H1 (cell line): ENCODE data around the gene SLC18A3. TPM values are rescaled to one million over a fixed set of nuclear protein-coding genes. Genes with fewer than 3 reads are reported as not detected.

Experiments
- CTCF ChIA-PET: fragments of 300-600 bp; sonication (Branson Sonifier 250); formaldehyde crosslinking; loops from one replicate; lab custom pipeline; 2021; ENCODE audit not compliant: partially characterized antibody; lab: Charles Lee
- POLR2A ChIA-PET: fragments of 300-600 bp; sonication (Branson Sonifier 250); formaldehyde crosslinking; loops from one replicate; lab custom pipeline; 2021; ENCODE audit warnings: inconsistent platforms; ENCODE audit not compliant: partially characterized antibody; lab: Charles Lee
- DNase-seq, 2 experiments: peaks; one replicate each; pipeline versions ENCODE4 v3.0.0 to v3.0.0-alpha.2; 2010 to 2022; ENCODE audit warnings: low spot score in 2 of 2, low read depth in 1 of 2, mixed read lengths in 1 of 2
- FAIRE-seq: peaks from 2 replicates; lab custom pipeline; 2011; peaks lifted over from hg19 to GRCh38; lab: Jason Lieb, UNC
- H2AFZ ChIP-seq: 2 replicates; pipeline ENCODE4 v1.8.1; 2012; ENCODE audit warnings: low read length, inconsistent platforms
- H2AK5ac ChIP-seq: 2 replicates; pipeline ENCODE4 v1.6.1; 2013; ENCODE audit warnings: low read depth, low read length
- H2BK120ac ChIP-seq: replicated peaks from 2 replicates; pipeline ENCODE3; 2013; ENCODE audit warnings: low read depth, low read length, inconsistent platforms
- H2BK12ac ChIP-seq: 2 replicates; pipeline ENCODE4 v1.6.1; 2013; ENCODE audit warnings: low read depth, low read length
- H2BK15ac ChIP-seq: 2 replicates; pipeline ENCODE4 v1.6.1; 2013; ENCODE audit warnings: low read length
- H2BK20ac ChIP-seq: 2 replicates; pipeline ENCODE4 v1.6.1; 2013; ENCODE audit warnings: low read length
- H2BK5ac ChIP-seq: 2 replicates; pipeline ENCODE4 v1.6.1; 2013; ENCODE audit warnings: low read depth, low read length
- H3K14ac ChIP-seq: 2 replicates; pipeline ENCODE4 v1.6.1; 2013; ENCODE audit warnings: inconsistent platforms; ENCODE audit not compliant: insufficient read length
- H3K18ac ChIP-seq: 2 replicates; pipeline ENCODE4 v1.6.1; 2013; ENCODE audit warnings: low read length; ENCODE audit errors: extremely low read depth
- H3K23ac ChIP-seq: 2 replicates; pipeline ENCODE4 v1.6.1; 2013; ENCODE audit warnings: inconsistent platforms; ENCODE audit not compliant: insufficient read length
- H3K23me2 ChIP-seq: 2 replicates; pipeline ENCODE4 v1.6.1; 2013; ENCODE audit warnings: low read depth, low read length
- H3K27ac ChIP-seq: 2 replicates; pipeline ENCODE4 v1.6.1; 2011; ENCODE audit warnings: low read depth, low read length, inconsistent platforms
- H3K27me3 ChIP-seq, 4 experiments: replicated peaks in 1 of 4; 1 replicate in 1 of 4; 2 replicates in 3 of 4; pipeline versions ENCODE4 v1.6.1 to v1.8.1; 2011 to 2013; ENCODE audit warnings: low read length in 3 of 4, mild to moderate bottlenecking in 3 of 4, inconsistent platforms in 2 of 4, mixed read lengths in 2 of 4, moderate library complexity in 1 of 4; ENCODE audit not compliant: control insufficient read depth in 3 of 4, insufficient read depth in 3 of 4; ENCODE audit errors: extremely low read depth in 1 of 4
- H3K36me3 ChIP-seq, 4 experiments: 2 replicates each; pipeline versions ENCODE4 v1.6.1 to v1.8.1; 2011 to 2013; ENCODE audit warnings: mild to moderate bottlenecking in 4 of 4, low read length in 3 of 4, moderate library complexity in 2 of 4, control low read depth in 1 of 4, inconsistent platforms in 1 of 4; ENCODE audit not compliant: insufficient read depth in 4 of 4, control insufficient read depth in 2 of 4
- H3K4ac ChIP-seq: replicated peaks from 2 replicates; pipeline ENCODE3; 2013; ENCODE audit warnings: low read length, low read depth, mixed read lengths, inconsistent platforms; ENCODE audit not compliant: insufficient read length
- H3K4me1 ChIP-seq, 4 experiments: replicated peaks in 1 of 4; 1 replicate in 1 of 4; 2 replicates in 3 of 4; pipeline versions ENCODE4 v1.6.1 to v1.8.1; 2011 to 2013; ENCODE audit warnings: low read length in 3 of 4, inconsistent platforms in 2 of 4, mixed read lengths in 1 of 4; ENCODE audit not compliant: insufficient read depth in 4 of 4, control insufficient read depth in 3 of 4
- H3K4me2 ChIP-seq, 2 experiments: 2 replicates each; pipeline versions ENCODE4 v1.6.1 to v1.8.1; 2011 to 2013; ENCODE audit warnings: low read depth in 2 of 2, low read length in 2 of 2, control low read depth in 1 of 2, inconsistent platforms in 1 of 2, mild to moderate bottlenecking in 1 of 2; ENCODE audit not compliant: insufficient read depth in 1 of 2
- H3K4me3 ChIP-seq, 4 experiments: fragments of 200-600, 300-600 bp in 1 of 4; sonication (generic), shearing (Covaris generic), sonication (Bioruptor Twin) in 1 of 4; 2 replicates each; pipeline versions ENCODE4 v1.5.1 to v1.8.1; 2011 to 2016; ENCODE audit warnings: low read length in 4 of 4, low read depth in 3 of 4, control low read depth in 2 of 4, inconsistent platforms in 2 of 4, mild to moderate bottlenecking in 2 of 4, mixed read lengths in 1 of 4, moderate library complexity in 1 of 4; ENCODE audit not compliant: insufficient read depth in 2 of 4; ENCODE audit errors: extremely low read depth in 1 of 4
- H3K56ac ChIP-seq: replicated peaks from 2 replicates; pipeline ENCODE3; 2013; ENCODE audit warnings: low read depth, mild to moderate bottlenecking, mixed read lengths, low read length, inconsistent platforms; ENCODE audit not compliant: insufficient read length
- H3K79me1 ChIP-seq: 2 replicates; pipeline ENCODE4 v1.6.1; 2013; ENCODE audit warnings: low read depth, low read length, control low read depth
- H3K79me2 ChIP-seq, 2 experiments: 2 replicates each; pipeline versions ENCODE4 v1.6.1 to v1.8.1; 2012 to 2013; ENCODE audit warnings: low read length in 2 of 2, mild to moderate bottlenecking in 2 of 2, inconsistent platforms in 1 of 2; ENCODE audit not compliant: insufficient read depth in 2 of 2, control insufficient read depth in 1 of 2
- H3K9ac ChIP-seq, 4 experiments: replicated peaks in 1 of 4; 1 replicate in 1 of 4; 2 replicates in 3 of 4; pipeline versions ENCODE4 v1.6.1 to v1.8.1; 2011 to 2013; ENCODE audit warnings: low read depth in 3 of 4, low read length in 3 of 4, control low read depth in 2 of 4, mild to moderate bottlenecking in 2 of 4, moderate library complexity in 2 of 4, inconsistent platforms in 1 of 4; ENCODE audit errors: extremely low read depth in 1 of 4
- H3K9me3 ChIP-seq, 2 experiments: 2 replicates each; pipeline versions ENCODE4 v1.6.1 to v1.8.1; 2012 to 2013; ENCODE audit warnings: mild to moderate bottlenecking in 2 of 2, moderate library complexity in 2 of 2, control low read depth in 1 of 2, inconsistent platforms in 1 of 2, low read depth in 1 of 2, low read length in 1 of 2, mixed read lengths in 1 of 2; ENCODE audit not compliant: insufficient read depth in 2 of 2
- H4K20me1 ChIP-seq, 2 experiments: replicated peaks in 1 of 2; 2 replicates each; pipeline versions ENCODE3 to v1.8.1; 2011 to 2013; ENCODE audit warnings: inconsistent platforms in 2 of 2, low read length in 2 of 2, mild to moderate bottlenecking in 1 of 2; ENCODE audit not compliant: insufficient read depth in 2 of 2, control insufficient read depth in 1 of 2
- H4K5ac ChIP-seq: 2 replicates; pipeline ENCODE4 v1.6.1; 2013; ENCODE audit warnings: low read length, low read depth, mixed read lengths, inconsistent platforms; ENCODE audit not compliant: insufficient read length
- H4K8ac ChIP-seq: 2 replicates; pipeline ENCODE4 v1.8.0; 2013; ENCODE audit warnings: mild to moderate bottlenecking, moderate library complexity, low read length, inconsistent platforms; ENCODE audit not compliant: insufficient read depth; ENCODE audit errors: extremely low read depth
- H4K91ac ChIP-seq: replicated peaks from 2 replicates; pipeline ENCODE3; 2013; ENCODE audit warnings: low read length, mixed read lengths, inconsistent platforms; ENCODE audit not compliant: insufficient read length
- BRCA1 ChIP-seq: IDR thresholded peaks from 2 replicates; pipeline ENCODE4 v1.6.1; 2012; ENCODE audit warnings: low read depth, low read length, improper control_type of control experiment
- CTBP2 ChIP-seq: IDR thresholded peaks from 2 replicates; pipeline ENCODE4 v1.7.0; 2011; ENCODE audit warnings: borderline replicate concordance, mild to moderate bottlenecking, moderate library complexity, mixed read lengths, low read length; ENCODE audit not compliant: insufficient read depth, insufficient read length
- HDAC6 ChIP-seq: IDR thresholded peaks from one replicate; pipeline ENCODE4 v1.7.1; 2012; ENCODE audit warnings: low read depth, mild to moderate bottlenecking, inconsistent platforms, low read length, moderate library complexity
- SAP30 ChIP-seq: fragments of 300-600 bp; sonication (generic); IDR thresholded peaks from 2 replicates; pipeline ENCODE4 v1.7.1; 2012; ENCODE audit warnings: low read length, moderate library complexity, mild to moderate bottlenecking, inconsistent platforms; ENCODE audit not compliant: insufficient read depth, insufficient replicate concordance
- SUZ12 ChIP-seq: fragments of 200-600 bp; sonication (generic); IDR thresholded peaks from 2 replicates; pipeline ENCODE4 v1.6.1; 2012; ENCODE audit warnings: mild to moderate bottlenecking, inconsistent platforms, low read length, moderate library complexity, mixed read lengths
- YY1 ChIP-seq: IDR thresholded peaks from 2 replicates; pipeline ENCODE4 v1.6.1; 2011; ENCODE audit warnings: low read depth, mild to moderate bottlenecking, low read length
- WGBS, 2 experiments: shearing (Covaris generic) in 1 of 2; methylation state at CpG; one replicate each; pipeline versions ENCODE4 v1.1.6 to v1.1.7; 2013 to 2015; ENCODE audit warnings: low lambda C conversion rate in 2 of 2, mixed read lengths in 2 of 2, inconsistent platforms in 1 of 2, low coverage in 1 of 2, missing lambda C conversion rate in 1 of 2; ENCODE audit not compliant: insufficient replicate concordance in 2 of 2, insufficient coverage in 1 of 2, insufficient read length in 1 of 2; ENCODE audit errors: extremely low coverage in 1 of 2, missing lambda C conversion rate in 1 of 2; 5-methylcytosine and 5-hydroxymethylcytosine counted together
- polyA plus RNA-seq, 7 experiments: library from polyadenylated mRNA; depleted of rRNA in 3 of 7; stranded (reverse) in 5 of 7; unstranded in 2 of 7; fragments of >200 nt in 5 of 7; fragments of 200-250 nt in 2 of 7; gene quantifications; 1 replicate in 5 of 7; 2 replicates in 1 of 7; 4 replicates in 1 of 7; pipeline versions ENCODE4 v1.2.1 to v1.2.3, GENCODE V29; 2011 to 2013; ENCODE audit warnings: missing spikeins in 2 of 7, mixed read lengths in 2 of 7
- total RNA-seq: library from RNA; stranded (reverse); fragmentation: NEBNext Ultra II Directional; extraction: Animal tissue kit (Norgen Biotek cat#: 25700); gene quantifications from 2 replicates; pipeline ENCODE4 v1.2.1, GENCODE V29; 2021

The SLC18A3 gene
- total and polyA plus RNA-seq, 2 of the 8 experiments (the other 6 are each of a cell fraction or from before 2014, with no cell fraction given) = 0.17 TPM; not detected in 1

DNA sequence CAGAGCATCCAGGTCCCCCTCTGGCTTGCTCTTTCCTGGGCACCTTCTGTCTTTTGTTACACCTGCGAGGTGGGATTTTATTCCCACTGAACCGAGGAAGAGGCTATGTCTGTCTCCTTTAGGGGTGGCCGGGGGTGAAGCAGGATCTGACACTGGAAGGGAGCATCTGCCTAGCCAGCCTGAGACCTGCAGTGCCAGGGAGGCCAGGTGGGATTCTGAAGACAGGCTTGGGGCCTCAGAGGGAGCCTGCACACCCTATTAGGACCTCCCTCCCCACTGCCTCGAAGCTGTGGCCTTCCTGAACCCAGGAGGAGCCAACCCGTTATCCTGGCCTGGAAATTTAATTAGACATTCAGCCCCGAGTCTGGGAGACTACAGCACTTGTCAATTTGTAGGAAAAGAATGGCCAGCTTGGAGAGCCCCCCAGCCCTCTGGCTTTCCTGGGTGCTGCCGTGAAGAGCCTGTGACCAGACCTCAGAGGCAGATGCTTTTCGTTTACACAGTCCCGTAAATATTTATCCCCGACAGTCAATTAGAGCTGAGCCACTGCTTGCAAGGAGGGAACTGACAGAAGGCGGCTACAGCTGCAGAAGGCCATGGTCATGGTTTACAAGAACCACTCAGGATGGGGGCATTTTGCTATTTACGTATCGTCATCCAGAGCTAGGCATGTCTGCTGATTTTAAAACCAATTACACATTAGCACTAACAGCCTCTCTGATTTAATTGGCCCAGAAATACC, 23.4 kb downstream of the SLC18A3 start:
- 82% methylated on average over 13 of the region's 13 CpGs; no CpG with 5 or more reads in 1 of the 2 experiments for whole genome bisulfite sequencing, 2 experiments
- DNase-seq = no peak
- CTCF ChIA-PET = interaction anchor here (0.8 to 1.9 kb wide), 5 partner anchors 11 to 39 kb away, joined by 3 to 5 read pairs (median 4); no protein-coding TSS in a partner anchor

More for the DNA sequence above, 23.4 kb downstream of the SLC18A3 start:
- TF ChIP-seq HDAC6 = no peak
- TF ChIP-seq SUZ12 = no peak
- no peak for TF ChIP-seq SAP30
- no peak for TF ChIP-seq BRCA1
- no peak for TF ChIP-seq CTBP2
- no peak for TF ChIP-seq YY1
- H2BK120ac ChIP-seq = no peak overlapping the region
- H4K8ac ChIP-seq = no peak overlapping the region
- H2AFZ ChIP-seq = no peak overlapping the region
- H4K91ac ChIP-seq = no peak overlapping the region
- no peak overlapping the region for H3K23ac ChIP-seq
- no peak overlapping the region for H2BK5ac ChIP-seq
- H3K79me2 ChIP-seq = no peaks in the 10 kb centered on the region
- H3K27me3 ChIP-seq = no peaks in the 10 kb centered on the region
- no peak overlapping the region for H2AK5ac ChIP-seq
- no peaks in the 10 kb centered on the region for H3K23me2 ChIP-seq
- FAIRE-seq = no peak
- no peak overlapping the region for H3K27ac ChIP-seq
- POLR2A ChIA-PET = interaction anchor here (1.3 kb wide), 1 partner anchor 11 kb away, joined by 3 read pairs; no protein-coding TSS in a partner anchor
- no peak overlapping the region for H3K18ac ChIP-seq
- no peaks in the 10 kb centered on the region for H3K36me3 ChIP-seq
- no peaks in the 10 kb centered on the region for H3K9me3 ChIP-seq
- no peak overlapping the region for H3K4me2 ChIP-seq
- no peak overlapping the region for H3K4me3 ChIP-seq
- no peak overlapping the region for H3K56ac ChIP-seq
- H3K9ac ChIP-seq = no peak overlapping the region
- no peaks in the 10 kb centered on the region for H3K79me1 ChIP-seq
- H2BK15ac ChIP-seq = no peak overlapping the region
- H4K20me1 ChIP-seq = no peaks in the 10 kb centered on the region
- H4K5ac ChIP-seq = no peak overlapping the region
- H3K14ac ChIP-seq = no peak overlapping the region
- no peak overlapping the region for H2BK20ac ChIP-seq
- H3K4ac ChIP-seq = no peak overlapping the region
- H3K4me1 ChIP-seq = no peaks in the 10 kb centered on the region; a peak in 2 of 7 replicates
- no peak overlapping the region for H2BK12ac ChIP-seq
